GM18517 (cell line): Measurements from ENCODE around the gene PGP.
"Not testable (repeated sequence)": the region's sequence is repeated elsewhere in the genome, so short reads cannot be mapped to it uniquely, and the experiment has no call there.

ENCODE experiments used
- ATAC-seq: cut with Tn5 transposase; IDR thresholded peaks from one replicate; pipeline ENCODE4 v1.9.1; 2021; ENCODE audit warnings: mild to moderate bottlenecking, moderate library complexity; ENCODE audit not compliant: unreplicated experiment

The PGP gene

GRCh38 chr16:2223221-2223941, 8.7 kb upstream of the PGP start, which contains the start of gene E4F1:
TSS of gene E4F1 (plus strand) at chr16:2223591. CDS start at chr16:2223614, 23 bp downstream.
- peak; percentile 88 for ATAC-seq

- ATAC-seq, result no peak
Measured at GRCh38 chr16:2216330-2216729, 1.7 kb upstream of the PGP start.

GRCh38 chr16:2213817-2214718, 572 bp downstream of the PGP start:
- peak; percentile 20 for ATAC-seq

GRCh38 chr16:2212362-2213324, 2.0 kb downstream of the PGP start:
- no peak for ATAC-seq

- ATAC-seq, result no peak
Measured at GRCh38 chr16:2211923-2212347, 2.7 kb downstream of the PGP start.

- ATAC-seq, result no peak
Measured at GRCh38 chr16:2210386-2211365, 4.0 kb downstream of the PGP start, which contains the start of gene BRICD5. TSS of gene BRICD5 (minus strand) at chr16:2210863. CDS start at chr16:2210833, 30 bp downstream.

GRCh38 chr16:2210009-2210332, 4.7 kb downstream of the PGP start:
- ATAC-seq, result no peak

GRCh38 chr16:2209258-2210008, 5.2 kb downstream of the PGP start:
- no peak for ATAC-seq

GRCh38 chr16:2208772-2209171, 5.9 kb downstream of the PGP start:
- ATAC-seq, result no peak

- no peak for ATAC-seq
Measured at GRCh38 chr16:2208308-2208707, 6.3 kb downstream of the PGP start.

- no peak for ATAC-seq
Measured at GRCh38 chr16:2207872-2208271, 6.8 kb downstream of the PGP start.

GRCh38 chr16:2206780-2207433, 7.7 kb downstream of the PGP start:
- no peak for ATAC-seq

- no peak for ATAC-seq
Measured at GRCh38 chr16:2206420-2206779, 8.2 kb downstream of the PGP start.

GRCh38 chr16:2205967-2206313, 8.7 kb downstream of the PGP start:
- ATAC-seq, result no peak

- ATAC-seq, result peak; percentile 71
Measured at GRCh38 chr16:2205104-2205966, 9.3 kb downstream of the PGP start, which contains the start of gene MLST8. TSS of gene MLST8 (plus strand) at chr16:2205454. CDS start at chr16:2206086, 632 bp downstream.

GRCh38 chr16:2204416-2205103, 10.1 kb downstream of the PGP start:
- no peak for ATAC-seq

GRCh38 chr16:2203119-2203688, 11.4 kb downstream of the PGP start:
- not testable (repeated sequence) for ATAC-seq
